ENCODE results near the gene TNRC6B.

DNA sequence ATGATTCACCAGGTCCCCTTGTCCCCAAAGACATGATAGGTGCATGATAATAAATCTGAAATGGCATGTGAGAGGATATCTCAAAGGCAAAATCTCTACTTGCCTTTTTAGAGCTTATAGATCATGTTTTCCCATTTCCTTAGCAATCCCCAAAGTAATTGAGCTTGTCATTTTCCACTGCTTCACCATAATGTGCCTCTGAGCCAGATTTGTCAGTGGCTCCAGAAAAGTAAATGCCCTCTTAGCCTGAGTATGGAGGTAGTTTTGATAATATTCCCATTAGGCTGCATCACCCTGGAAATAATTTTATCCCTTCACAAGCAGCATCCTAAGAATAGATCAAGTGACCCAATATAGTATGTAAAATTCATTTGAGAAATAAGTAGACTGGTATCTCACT, 131.9 kb downstream of the TNRC6B start:
- TF ChIP-seq, protein P1, sequence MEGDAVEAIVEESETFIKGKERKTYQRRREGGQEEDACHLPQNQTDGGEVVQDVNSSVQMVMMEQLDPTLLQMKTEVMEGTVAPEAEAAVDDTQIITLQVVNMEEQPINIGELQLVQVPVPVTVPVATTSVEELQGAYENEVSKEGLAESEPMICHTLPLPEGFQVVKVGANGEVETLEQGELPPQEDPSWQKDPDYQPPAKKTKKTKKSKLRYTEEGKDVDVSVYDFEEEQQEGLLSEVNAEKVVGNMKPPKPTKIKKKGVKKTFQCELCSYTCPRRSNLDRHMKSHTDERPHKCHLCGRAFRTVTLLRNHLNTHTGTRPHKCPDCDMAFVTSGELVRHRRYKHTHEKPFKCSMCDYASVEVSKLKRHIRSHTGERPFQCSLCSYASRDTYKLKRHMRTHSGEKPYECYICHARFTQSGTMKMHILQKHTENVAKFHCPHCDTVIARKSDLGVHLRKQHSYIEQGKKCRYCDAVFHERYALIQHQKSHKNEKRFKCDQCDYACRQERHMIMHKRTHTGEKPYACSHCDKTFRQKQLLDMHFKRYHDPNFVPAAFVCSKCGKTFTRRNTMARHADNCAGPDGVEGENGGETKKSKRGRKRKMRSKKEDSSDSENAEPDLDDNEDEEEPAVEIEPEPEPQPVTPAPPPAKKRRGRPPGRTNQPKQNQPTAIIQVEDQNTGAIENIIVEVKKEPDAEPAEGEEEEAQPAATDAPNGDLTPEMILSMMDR (IDR thresholded peaks at IDR 0.05) = no peak
- TF ChIP-seq EP300 (IDR thresholded peaks at IDR 0.05) = no peak

Measured in tibial nerve (tissue), 4 donors.